NCI-H1417 treated with DMSO at 0.1 percent for 48 hours (cell line): ENCODE results near the gene TXNL4A.

Experiments
- DNase-seq: peaks from one replicate; lab custom pipeline; 2025; lab: John Stamatoyannopoulos, UW

The TXNL4A gene

DNA sequence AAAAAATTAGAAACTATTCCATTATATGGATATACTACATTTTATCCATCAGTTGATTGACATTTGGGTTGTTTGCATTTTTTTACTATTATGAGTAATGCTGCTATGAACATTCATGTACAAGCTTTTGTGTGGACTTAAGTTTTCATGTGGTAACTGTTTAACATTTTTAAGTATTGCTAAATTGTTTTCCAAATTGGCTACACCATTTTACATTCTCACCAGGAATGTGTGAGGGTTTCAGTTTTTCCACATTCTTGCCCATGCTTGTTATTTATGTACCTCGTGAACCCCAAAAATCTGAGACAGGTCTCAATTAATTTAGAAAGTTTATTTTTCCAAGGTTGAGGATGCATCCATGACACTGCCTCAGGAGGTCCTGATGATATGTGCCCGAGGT, 3.1 kb upstream of the TXNL4A start:
- DNase-seq, result no peak

DNA sequence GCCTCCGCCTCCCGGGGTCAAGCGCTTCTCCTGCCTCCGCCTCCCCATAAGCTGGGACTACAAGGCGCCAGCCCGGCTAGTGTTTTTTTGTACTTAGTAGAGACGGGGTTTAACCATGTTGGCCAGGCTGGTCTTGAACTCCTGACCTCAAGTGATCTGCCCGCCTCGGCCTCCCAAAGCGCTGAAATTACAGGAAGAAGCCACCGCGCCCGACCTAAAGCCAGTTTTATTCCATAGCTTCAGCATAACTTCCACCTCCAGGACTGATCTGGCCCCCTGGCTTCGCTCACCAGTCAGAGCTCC, 783 bp upstream of the TXNL4A start:
- no peak for DNase-seq

DNA sequence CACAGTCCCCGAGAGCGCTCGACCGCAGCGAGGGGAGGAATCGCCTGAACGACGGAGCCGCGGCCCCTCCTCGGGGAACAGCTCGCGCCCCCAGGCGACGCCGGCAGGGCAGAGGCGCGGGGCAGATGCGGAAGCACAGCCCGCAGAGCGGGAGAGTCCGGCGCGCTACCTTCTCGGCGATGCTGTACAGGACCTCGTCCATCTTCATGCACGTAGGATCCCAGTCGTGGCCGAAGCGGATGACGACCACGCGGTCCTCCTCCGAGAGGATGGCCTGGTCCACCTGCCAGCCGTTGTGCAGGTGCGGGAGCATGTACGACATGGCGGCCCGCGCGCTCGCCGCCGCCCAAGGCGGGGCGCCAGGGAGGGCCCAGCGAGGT, 302 bp downstream of the TXNL4A start:
- no peak for DNase-seq

- no peak for DNase-seq
These were observed 797 bp downstream of the TXNL4A start for GRCh38 chr18:79987566-79987965.

- DNase-seq, result no peak
These were observed 1.6 kb downstream of the TXNL4A start for GRCh38 chr18:79986726-79987125.

DNA sequence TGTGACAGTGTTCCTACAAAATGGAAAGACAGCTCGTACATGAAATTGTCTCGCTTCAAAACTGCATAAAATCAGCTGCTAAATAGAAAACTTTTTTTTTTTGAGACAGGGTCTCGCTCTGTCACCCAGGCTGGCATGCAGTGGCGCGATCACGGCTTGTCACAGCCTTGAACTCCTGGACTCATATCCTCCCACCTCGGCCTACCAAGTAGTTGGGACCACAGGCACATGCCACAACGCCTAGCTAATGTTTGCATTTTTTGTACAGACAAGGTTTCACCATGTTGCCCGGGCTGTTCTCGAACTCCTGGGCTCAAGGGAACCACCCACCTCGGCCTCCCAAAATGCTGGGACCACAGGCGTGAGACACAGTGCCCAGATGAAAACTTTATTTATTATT, 3.2 kb downstream of the TXNL4A start:
- no peak for DNase-seq

GRCh38 chr18:79983793-79984192, 4.6 kb downstream of the TXNL4A start:
- DNase-seq, result no peak

DNA sequence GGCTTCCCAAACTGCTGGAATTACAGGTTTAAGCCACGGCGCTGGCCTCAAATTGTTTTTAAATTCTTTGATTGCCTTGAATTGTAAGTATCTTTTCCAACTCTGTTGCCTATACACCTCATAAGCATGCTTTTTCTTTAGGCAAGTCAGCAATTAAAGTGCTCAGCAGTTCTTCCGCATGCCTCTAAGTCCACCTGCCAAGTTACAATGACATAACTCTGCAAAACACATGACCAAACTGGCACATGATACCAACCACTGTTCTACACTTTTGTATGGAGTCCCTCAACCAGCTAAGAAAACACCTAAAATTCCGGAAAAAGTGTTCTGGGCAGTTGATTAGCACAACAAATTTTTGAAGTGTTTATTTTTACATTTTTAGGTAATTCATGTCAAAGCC, 5.1 kb downstream of the TXNL4A start:
- DNase-seq, result no peak

GRCh38 chr18:79982736-79983135, 5.6 kb downstream of the TXNL4A start:
- DNase-seq, result no peak

DNA sequence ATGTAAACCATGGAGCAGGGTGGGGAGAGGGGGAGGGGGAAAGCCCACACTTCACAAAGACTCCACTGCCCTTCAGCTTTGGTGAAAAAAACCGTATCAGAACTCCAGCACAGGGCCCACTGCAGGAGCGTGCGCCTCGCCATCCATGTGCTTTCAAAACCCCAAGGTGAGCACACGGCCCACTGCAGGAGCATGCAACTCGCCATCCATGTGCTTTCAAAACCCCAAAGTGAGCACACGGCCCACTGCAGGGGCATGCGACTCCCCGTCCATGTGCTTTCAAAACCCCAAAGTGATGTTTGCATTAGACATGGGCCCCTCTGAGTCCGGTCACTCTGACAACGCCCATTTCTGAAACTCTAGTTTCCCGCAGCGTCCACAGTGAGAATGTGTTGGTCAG, 7.8 kb downstream of the TXNL4A start:
- no peak for DNase-seq

DNA sequence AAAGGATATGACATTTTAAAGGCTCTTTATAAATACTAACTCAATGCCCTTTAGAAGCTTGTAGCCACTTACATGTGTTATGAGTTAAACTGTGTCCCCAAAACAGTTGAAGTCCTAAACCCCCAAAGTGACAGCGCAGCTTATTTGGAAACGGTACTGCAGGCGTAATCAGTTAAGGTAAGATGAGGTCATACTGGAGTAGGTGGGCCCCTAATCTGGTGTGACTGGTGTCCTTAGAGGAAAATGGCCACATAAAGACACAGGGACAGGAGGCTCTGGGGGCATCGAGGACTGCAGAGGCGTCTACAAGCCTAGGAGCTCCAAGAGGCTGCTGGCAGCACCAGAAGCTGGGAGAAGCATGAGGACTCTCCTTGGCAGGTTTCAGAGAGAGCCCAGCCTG, 8.5 kb downstream of the TXNL4A start:
- DNase-seq, result no peak

DNA sequence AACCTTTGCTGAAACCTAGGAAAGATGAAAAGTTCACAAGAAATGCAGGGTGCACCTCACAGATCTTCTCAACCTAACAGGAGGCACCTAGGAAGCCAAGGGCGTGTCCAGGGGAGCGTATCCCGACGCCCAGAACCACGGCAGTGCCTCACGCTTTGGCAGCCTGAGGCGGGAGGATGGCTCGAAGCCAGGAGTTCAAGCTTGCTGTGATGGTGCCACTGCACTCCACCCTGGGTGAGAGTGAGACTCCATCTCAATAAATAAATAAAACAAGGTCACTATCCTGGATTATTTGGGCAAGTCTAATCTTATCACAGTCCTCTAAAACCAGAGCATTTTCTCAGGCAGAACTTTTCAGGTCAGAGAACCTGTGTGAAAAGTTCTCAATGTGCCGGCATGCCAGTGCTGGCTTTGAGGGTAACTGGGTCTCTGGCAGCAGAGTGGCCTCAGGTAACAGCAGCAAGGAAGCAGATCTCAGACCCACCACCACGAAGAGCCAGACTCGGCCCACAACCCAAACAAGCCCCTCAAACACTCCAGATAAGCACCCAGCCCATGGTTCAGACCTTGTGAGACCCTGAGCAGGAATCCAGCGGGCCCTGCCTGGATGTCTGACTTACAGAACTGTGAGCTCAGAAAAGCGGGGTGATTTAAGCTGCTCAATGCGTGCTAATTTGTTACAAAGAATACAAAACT, 12.2 kb downstream of the TXNL4A start:
- no peak for DNase-seq

GRCh38 chr18:79975043-79975442, 13.3 kb downstream of the TXNL4A start:
- DNase-seq, result no peak

GRCh38 chr18:79974025-79974654, 14.2 kb downstream of the TXNL4A start:
- no peak for DNase-seq

DNA sequence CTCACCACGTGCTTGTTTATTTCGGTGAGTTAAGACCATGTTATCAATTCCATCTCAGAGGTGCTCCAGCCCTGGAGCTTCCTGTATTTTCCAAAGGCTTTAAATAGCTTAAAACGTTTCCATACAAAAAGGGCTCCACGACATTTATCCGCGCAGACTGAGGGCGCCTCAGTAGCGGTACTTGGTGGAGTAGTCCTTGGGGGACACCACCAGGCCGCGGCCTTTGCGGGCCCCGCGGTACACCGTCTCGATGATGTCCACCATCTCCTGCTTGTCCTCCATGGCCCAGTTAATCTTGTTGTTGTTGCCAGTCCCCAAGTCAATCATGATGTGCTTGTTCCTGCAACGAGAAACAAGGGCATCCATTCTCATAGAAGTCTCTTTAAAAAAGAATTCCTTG, 14.8 kb downstream of the TXNL4A start:
- no peak for DNase-seq

DNA sequence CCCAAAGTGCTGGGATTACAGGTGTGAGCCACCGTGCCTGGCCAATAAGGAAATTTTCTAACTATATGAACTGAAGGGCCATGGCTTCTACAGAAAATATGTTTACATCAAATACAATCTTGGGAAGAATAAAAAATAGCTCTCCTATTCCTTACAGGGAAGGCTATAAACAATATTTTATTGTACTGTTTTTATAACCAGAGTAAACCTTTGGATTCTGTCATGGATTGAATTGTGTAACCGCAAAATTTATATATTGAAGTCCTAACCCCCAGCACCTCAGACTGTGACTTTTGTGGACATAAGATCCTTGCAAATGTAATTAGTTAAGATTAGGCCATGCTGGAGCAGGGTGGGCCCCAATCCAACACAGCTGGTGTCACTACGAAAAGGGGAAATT, 15.6 kb downstream of the TXNL4A start:
- no peak for DNase-seq

DNA sequence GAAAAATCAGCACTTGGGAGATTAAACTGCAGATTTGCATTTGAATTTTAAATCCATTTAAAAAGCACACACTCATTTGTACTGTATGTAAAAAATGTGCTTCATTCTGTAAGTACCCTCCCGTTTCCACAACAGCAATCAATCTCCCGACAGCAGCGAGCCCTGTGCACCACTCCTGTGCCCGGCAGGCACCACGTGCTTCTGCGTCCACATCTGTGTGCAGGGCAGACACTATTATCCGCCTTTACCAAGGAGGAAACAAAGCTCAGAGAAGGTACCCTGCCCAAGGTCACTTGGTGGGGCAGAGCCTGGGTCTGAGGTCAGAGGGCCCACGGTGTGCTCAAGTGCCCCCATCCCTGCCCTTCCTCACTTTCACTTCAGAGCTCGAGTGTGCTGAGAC, 16.4 kb downstream of the TXNL4A start:
- DNase-seq, result no peak

GRCh38 chr18:79971211-79971952, 17.0 kb downstream of the TXNL4A start:
- no peak for DNase-seq

GRCh38 chr18:79970419-79971133, 17.8 kb downstream of the TXNL4A start:
- DNase-seq, result no peak

DNA sequence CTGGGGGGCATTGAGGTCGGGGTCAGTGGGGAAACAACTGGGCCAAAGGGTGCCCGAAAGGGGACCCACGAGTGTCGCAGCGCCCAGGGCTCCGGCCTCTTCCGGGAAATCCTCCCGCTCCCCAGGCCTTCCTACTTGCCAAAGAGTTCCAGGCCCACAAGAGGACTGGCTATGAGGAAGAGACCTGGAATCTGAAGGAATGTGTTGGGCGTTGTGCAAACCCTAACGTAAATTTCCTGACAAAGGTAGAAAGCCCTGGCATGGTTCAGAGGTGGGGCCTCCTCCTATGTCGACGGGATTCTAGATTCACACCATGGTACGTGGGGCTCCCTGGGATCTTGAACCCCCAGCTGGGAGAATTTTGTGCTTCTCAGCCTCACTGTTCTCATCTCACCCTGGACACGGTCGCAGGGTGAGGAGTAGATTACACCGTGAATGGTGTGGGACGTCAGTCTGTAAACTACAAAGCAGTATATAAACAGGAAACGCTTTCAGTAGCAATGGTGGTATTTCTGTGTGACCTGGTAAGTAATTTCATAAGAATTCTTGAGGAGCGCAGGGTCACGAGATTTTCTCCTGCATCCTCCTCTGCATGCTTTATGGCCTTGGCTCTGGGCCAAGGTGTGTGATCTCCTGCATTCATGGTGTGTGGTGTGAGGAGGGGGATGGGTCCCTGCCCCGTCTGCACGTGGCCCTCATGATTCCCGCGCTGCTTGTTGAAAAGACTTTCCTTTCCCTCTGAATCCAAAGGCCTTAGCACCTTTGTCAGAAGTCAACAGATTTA, 23.1 kb downstream of the TXNL4A start:
- DNase-seq, result no peak

- DNase-seq, result no peak
These were observed 23.8 kb downstream of the TXNL4A start, which contains the start of gene HSBP1L1 for GRCh38 chr18:79964330-79965118. TSS of gene HSBP1L1 (plus strand) at chr18:79964643. CDS start at chr18:79964736, 93 bp downstream.
